Prostate gland (tissue), 2 donors: ENCODE results near the gene DCANP1.

Source experiments
- CTCF ChIP-seq, 4 experiments: fragments of 200-600 bp in 2 of 4; fragments of 450-650 bp in 2 of 4; sonication (generic) in 2 of 4; IDR thresholded peaks; 1 replicate in 3 of 4; 2 replicates in 1 of 4; pipeline ENCODE4 v1.5.1; 2016 to 2019; ENCODE audit warnings: antibody characterized with exemption in 4 of 4, mild to moderate bottlenecking in 2 of 4, moderate library complexity in 2 of 4
- POLR2AphosphoS5 ChIP-seq: sonication (generic); formaldehyde crosslinking; IDR thresholded peaks from one replicate; pipeline ENCODE4 v1.6.1; 2017; ENCODE audit warnings: antibody characterized with exemption

DNA sequence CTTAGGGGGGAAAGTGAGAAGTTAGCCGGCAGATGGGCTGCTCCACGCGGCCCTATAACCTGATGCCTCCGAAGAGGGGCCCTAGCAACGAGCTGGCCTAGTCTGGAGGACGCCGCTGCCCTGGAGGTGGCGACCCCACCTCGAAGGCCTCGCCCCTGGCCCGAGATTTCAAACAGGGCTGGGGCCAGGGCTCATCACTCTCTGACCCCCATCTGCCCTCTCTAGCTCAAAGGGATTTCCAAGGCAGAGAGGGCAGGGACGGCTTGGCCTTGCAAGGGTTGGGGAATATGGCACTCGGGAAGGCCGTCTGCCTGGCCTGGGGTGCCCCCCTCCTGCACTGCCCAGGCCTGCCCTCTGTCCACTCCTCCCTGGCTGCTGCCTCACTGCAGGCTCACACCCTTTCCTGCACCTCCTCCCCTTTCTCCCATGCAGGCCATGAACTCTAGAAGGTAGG, 30.5 kb upstream of the DCANP1 start:
- TF ChIP-seq CTCF (IDR thresholded peaks at IDR 0.05) = no peak
- TF ChIP-seq POLR2AphosphoS5 = no peak
